Islet precursor cell (in vitro differentiated cells): ENCODE data around the gene GABRG3.

ENCODE experiments used
- DNase-seq: peaks from one replicate; pipeline ENCODE4 v3.0.0-alpha.2; 2018

GABRG3 gene

DNA sequence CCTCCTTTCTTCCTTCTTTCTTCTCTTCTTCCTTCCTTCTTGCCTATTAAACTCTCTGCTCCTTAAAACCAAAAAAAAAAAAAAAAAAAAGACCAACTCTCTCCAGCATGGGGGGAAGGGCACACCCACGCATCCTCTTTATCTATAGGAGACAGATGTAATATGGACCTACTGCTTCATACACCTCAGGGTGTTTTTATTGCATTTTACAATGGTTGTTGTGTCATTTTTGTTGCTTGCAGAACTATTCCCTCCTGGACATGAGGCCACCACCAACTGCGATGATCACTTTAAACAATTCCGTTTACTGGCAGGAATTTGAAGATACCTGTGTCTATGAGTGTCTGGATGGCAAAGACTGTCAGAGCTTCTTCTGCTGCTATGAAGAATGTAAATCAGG is 561.4 kb downstream of the GABRG3 start:
- DNase-seq, result no peak

DNA sequence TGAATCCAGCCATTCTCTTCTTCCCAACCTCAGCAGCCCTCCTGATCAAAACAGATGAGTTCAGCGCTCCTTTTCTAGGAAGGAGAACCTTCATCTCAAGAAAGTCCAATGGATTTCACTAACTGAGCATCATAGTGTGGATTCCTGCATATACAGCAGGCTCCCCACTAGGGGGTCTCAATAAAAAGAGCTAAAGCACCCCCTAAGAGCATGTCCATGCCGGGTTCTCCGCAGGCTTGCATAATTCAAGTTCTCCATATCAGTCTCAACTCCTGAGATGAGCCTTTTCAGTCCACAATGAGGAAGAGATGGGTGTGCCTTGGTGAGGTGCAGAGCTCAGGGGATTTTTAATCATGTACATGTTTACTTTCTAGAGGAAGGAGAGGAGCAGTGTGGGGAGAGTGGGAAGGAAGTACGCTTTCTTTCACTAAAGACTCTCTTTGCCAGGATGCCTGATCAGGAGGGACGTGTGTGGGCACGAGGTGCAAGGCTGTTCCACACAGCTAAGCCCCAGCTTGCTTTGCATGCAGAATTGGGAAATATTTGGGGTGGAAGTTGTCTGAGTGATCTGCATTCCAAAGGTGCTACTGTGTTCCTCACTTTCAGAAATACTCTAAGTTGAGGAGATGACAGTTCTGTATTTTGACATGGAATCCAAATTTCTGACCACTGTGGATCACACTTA is 564.6 kb downstream of the GABRG3 start:
- DNase-seq, result no peak

DNA sequence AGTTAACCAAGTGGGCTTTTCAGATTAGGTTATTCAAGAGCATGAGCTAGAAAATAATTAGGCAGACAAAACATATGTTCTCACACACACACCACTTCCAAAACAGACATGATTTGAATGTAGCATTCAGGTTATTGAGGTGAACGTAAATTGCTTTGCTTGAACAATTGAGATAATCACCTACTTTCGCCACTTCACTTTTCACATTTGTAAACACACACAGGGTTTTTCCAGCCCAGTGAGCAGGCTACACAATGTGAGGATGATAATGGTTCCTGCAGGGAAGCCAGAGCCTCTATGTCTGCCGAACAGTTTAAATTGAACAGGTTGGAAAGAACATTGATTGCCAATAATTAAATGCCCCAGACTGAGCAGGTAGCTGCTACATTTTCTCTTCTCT is 567.3 kb downstream of the GABRG3 start:
- no peak for DNase-seq

DNA sequence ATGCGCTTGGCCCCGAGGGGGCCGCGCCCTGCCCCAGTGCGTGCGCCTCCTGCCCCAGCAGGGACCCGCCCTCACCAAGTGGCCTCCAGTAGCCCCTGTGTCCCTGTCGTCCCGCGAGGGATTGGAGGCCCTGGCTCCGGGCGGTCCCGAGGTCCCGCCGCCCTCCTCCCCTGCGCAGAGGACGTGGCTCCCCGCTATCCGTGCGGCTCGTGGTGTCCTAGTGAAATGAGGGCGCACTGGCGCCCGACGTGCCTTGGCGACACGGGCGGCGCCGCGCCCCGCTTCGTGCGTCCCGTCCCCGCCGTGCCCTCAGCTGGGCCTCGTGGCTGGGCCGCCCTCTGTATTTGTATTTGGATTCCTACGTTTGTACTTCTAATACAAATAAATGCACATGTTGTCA is 570.6 kb downstream of the GABRG3 start:
- DNase-seq, result no peak

DNA sequence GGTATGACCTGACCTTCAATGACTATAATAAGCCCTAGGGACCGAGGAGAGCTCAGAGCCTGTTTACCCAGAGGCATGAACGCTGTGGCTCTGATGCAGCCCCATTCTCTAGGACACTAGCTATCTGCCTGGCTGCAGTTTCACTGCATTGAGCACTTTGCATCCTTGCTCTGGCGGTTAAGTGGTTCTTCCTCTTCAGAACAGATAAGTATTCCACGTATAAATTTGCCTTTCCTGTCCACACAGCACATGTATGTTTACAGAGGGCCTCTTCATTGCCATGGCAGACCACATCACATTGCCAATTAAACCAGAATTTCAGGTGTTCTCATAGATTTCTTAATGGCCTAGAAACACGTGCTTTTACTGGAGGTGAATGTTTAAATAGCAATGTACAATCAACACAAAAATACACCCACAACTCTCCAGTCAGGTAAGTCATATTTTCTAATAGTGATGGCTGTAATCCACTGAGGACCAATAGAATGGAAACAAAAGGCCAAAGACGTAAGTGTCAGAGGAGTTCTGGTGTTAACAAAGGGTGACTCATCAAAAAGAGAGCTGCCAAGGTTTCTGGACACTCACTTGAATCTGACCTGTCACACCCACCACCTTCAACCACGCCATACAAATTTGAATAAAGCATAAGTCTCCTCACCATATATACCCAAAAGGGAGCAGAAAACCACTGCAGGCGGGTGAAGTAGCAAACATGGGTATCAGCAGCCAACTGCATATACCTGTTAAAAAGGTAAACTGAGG is 574.7 kb downstream of the GABRG3 start:
- DNase-seq, result no peak

DNA sequence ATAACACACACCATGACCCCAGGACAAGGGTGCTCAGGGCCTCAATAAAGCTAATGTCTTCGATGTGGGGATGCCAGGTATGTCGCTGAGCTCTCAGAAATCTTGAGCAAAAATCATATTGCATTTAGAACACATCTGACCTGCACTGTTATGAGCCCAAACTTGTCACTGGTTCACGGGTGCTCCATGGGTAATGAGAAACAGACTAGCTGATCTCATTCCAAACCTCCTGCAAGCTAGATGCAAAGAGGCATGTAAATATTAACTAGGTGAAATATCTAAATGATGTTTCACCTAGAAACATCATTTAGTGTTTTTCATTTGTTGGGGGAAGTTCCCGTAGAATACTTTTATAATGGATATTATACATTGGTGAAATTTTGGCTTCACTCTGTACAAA is 578.8 kb downstream of the GABRG3 start:
- DNase-seq, result no peak

DNA sequence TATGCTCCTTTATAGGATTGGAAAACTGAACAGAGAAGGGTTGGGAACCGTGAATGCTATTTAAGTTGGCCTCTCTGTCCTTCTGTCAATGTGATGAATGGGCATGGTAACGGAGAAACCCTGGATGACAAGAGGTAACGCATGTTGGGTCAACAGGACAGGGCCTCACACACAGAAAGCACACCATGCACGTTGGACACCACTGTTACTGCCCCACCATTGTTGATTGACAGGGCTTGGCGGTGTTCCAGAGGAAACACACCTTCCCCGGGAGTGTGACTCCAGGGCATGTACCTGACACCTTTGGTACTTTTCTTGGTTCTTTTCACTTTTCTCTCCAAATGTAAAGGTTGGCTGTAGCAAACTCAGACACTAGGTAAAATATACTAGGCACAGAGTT is 579.7 kb downstream of the GABRG3 start:
- no peak for DNase-seq

DNA sequence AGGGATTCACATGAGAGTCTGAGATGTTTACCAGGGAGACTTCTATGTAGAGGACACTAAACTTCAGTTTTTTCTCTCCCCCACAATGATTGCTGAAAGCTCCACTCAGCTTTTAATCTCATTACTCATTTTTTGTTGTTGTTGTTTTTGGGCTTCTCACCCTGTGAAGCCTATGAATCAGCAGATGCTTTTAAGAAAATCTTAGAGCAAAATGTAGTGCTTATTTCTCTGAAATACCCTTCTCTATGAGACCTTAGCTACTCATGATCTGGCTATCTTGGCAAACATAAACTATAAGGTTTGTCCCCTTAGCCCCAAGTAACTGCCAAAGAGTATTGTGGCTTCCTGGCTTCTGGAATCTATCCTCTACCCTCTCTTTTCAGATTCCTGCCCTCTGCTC is 590.8 kb downstream of the GABRG3 start:
- DNase-seq, result no peak

DNA sequence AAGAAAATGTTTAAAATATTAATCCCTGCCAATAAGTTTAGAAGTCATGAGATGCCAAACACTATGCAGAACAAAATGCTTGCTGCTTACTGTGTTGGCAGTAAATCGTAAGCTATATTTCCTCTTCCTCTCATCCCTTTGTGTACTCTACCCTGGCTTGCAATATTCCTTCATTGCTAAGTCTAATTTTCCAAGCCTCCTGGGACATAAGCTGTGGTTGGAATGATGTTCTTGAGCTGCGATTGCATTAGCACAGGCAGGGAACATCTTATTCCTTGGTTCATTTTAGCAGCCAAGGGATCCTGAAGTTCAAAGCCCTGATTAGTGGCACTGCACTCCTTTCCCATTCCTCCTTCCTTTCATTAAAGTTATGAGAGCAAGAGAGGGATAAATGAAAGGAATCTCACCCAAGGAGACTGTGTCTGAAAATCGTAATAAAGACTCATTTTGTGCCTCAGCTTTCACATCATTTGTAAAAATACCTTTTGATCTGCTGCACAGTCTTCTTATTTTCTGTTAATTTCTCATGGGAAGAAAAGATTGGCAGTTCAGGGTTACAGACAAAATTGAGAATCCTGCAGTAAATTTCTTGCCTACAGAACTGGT is 592.9 kb downstream of the GABRG3 start:
- DNase-seq, result no peak

DNA sequence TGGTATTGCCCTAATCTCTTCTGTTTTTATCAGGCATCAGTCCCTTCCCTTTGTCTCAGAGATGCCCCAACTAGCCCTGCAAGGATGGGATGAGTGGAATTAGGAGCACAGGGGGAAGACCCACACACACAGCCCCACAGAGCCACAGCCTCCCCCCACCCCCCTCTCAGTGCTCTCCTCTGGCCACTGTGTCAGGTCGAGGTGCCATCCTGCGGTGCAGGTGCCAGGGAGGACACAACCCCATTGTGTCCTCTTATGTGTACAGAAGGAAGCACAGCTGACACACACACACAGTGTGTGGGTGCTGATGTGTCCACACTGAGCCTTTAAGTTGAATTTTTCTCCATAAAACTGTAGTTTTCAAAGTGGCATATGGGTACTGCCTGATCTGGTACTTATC is 593.7 kb downstream of the GABRG3 start:
- DNase-seq, result no peak

DNA sequence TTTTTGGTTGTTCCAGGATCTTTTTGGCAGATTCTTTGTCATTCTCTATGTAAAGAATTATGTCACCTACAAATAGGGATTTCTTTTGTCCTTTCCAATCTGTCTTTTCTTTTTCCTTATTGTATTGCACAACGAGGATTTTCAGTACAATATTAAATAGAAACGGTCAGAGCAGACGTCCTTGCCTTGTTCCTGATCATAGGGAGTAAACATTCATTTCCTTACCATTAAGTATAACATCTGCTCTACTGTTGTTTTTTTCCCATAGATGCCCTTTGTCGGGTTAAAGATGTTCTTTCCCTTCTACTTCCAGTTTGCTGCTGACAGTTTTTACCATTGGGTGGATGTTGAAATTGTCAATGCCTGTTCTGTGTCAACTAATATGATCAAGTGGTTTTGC is 599.8 kb downstream of the GABRG3 start:
- DNase-seq, result no peak

DNA sequence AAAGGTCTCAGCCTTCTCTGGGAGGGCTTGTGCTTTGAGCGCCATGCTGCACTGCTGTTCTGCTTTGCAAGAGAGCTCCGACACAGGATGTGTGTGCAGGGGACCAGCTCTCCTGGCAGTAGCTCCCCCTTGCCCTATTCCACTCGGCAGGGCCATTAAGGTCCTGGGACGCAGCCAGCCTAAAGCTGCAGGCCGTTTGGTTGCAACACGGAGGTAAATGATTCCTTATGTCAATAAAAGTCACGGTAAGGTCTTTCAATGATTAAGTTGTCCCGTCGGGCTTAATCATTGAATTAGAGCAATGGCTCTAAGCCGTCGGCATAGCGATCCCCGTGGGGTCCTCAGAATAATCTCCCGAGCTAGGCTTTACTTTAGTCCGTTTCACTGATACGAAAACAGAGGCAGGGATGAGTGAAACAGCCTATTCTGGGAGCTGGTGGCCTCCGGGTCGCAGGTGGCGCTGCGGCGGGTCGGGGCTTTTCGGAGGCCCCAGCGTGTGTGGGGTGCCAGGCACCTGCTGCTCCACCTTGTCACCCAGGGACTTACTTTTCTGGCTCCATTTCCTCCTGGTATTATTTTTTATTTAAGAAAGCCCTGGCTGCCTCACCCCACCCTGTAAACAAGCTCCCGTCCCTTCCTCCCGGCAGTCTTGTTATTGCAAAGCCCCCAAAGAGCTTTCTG is 603.0 kb downstream of the GABRG3 start:
- DNase-seq, result no peak

DNA sequence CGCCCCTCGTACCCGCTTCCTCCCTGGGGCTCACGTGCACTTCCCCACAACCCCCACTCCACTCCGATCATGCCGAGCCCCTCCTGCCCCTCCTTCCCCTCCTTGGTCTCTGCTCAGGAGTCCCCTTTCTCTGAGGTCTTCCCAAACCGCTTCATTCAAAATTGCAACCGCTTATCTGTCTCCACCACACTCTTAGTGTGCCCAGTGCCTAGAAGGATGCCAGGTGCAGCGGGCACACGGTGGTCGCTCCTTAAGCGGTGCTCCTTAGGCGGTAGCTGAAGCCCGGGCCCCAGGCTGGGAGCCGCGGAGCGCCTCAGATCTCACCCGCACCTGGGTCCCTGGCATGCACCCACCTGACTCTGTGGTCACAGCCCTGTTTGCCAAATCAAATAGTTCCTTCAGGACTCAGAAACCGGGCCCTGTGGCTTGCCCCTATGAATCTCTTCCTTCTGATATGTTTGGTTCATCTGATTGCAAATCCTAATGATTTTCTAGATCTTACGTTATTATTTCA is 603.6 kb downstream of the GABRG3 start:
- no peak for DNase-seq

DNA sequence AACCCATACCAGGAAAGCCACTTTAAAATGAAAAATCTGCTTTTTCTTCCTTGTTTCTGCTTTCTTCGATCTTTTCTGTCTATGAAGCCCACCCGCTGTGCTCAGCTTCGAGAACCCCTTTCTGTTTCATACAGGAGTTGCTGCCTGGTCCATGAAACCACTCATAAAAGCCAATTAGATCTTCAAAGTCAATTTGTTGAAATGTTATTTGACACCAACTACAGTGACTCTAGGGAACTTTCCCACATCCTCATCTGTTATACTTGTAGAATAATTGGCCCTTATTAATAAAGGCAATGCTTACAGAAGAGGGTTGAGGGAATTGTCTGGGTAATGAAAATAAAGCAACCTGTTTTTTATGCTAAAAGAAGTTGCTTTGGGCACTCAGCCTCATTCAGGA is 604.5 kb downstream of the GABRG3 start:
- no peak for DNase-seq

DNA sequence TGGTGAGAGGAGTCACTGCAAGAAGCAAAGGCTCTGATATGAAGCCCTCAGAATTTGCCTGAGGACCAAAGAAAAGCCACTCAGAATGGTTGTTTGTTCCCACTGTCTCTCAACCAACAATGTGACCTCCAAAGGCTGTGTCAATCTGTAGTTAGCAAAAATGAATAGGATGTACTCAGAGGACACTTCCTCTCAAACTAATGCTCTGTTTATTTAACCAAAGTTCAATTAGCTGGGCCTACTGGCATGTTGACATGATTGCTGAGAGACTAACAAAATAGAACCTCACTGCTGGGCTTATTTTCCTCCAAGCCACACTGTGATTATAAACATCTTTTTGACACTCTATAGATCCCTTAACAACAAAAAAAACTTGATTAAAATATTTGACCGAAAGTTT is 605.6 kb downstream of the GABRG3 start:
- no peak for DNase-seq

DNA sequence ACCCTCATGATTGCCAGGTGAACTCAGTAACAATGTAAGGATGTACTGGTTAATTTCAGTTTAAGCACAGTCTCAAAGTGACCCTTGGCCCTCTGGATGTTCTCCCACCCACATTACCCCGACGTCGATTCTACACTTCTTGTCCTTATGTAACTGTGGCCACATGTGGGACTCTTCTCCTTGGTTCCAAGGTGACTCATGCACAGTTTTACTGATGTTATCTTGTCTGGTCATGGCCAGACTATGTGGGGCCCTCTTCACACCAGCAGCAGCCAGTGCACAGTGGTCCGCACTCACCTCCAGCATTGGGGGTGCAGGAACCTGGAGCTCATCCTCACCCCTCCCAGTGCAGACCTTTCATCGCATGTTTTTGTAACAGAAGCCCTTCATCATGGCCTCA is 608.8 kb downstream of the GABRG3 start:
- DNase-seq, result no peak

DNA sequence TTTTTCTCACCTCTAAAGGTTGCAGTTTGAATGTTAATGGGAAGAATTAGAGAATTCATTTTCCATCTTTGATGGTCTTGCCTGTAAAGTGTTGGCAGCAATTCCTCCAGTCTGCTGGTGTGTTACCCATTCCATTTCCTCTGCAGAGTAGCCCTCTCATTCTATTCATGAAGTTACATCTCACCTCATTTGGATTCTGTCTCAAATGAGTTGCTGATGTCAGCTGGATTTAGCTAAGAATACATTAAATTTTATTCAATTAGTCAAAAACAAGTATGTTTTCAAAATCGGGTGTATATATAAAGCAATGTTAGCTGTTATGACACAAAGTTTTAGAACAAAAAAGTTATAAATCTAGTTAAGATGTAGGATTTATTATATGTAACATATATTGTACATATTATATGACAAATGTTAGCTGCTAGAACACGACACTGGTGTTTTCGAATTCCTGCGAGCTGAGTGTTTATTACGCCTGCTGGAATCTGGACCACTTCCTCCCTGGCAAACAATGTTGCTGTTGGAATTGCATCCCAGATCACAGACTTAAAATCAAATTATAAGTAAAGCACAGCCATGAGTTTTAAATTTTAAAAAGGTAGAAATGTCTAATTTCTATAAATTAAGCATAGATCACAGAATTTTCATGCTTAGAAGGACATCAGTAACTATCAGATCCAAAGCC is 611.9 kb downstream of the GABRG3 start:
- DNase-seq, result no peak

DNA sequence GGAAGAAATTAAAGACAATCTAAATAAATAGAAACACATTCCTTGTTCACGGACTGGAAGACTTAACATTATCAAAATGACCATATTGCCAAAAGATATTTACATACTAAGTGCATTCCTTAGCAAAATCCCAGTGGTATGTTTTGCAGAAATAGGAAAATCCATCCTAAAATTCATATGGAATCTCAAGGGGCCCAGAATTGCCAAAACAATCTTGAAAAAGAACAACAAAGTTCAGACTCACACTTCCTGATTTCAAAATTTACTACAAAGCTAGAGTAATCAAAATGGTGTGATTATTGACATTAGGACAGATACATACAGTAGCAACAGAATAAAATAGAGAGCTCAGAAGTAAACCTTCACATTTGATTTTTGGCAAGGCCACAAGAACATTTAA is 612.7 kb downstream of the GABRG3 start:
- DNase-seq, result no peak

DNA sequence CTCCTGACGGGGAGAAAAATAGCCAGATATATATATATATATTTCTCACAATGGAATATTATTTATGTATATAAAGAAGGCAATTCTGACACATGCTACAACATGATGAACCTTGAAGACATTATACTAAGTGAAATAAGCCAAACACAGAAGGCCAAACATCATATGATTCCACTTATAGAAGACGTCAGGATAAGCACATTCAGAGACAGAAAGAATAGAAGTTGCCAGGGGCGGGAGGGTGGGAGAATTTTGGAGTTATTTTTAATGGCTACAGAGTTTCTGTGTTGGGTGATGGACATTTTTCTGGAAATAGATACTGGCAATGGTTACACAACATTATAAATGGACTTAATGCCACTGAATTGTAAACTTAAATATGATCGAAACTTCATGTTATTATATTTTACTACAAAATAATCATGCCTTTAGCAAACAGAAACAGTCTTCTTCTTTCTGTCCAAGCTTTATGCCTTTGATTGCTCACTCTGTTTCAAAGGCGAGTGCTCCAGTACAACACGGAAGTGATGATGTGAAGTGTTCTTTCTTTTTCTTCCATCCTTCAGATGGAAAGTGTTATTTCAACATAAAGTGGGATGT is 614.2 kb downstream of the GABRG3 start:
- no peak for DNase-seq

DNA sequence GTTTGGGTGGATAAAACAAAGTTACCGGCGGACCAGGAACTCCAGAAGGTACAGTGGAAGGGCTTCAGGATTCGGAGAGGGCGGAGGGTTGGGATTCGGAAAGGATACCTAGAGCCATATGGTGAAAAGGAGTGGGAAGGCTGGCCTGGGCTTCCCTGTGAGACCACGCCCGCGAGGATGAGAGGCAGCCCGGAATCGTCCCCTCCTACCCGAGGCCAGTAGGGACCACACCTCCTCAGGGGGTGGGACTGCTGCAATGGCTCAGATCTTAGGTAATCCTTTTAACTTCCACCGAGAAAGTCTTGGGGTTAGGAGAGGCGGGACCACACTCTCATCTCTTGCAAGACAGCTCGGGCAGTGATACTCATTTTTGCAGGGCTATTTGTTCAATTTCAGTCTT is 616.8 kb downstream of the GABRG3 start:
- peak; percentile 87 for DNase-seq

DNA sequence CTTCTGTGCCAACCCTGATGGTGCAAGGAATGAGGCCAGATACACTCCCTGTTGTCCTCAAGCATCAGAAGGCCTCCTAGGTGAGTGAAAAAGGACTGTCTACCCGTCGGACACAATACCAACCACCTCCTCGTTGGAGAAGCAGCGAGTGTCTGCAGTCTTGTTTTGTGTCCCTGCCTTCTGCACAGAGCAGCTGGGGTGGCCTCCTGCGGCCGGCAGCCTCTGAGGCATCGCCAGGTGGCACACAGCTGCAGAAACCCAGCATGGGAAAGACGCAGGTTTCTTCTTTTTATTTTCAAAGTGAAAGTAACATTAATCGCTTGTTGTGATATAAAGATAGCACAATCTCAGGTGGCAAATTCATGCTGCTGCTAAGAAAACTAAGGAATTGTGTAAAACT is 618.3 kb downstream of the GABRG3 start:
- DNase-seq, result no peak

DNA sequence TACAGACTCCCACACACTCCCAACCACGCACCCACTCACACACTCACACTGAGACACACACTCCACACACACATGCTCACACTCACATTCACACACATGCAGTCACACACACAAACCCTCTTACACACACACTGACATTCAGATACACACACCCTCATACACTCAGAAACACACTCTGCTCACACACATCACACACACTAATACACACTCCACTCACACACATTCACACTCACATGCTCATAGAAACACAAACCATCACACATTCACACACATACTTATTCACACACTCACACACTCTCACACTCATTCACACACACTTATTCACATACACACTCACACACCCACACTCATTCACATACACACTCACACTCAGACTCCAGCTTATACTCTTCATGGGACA is 618.8 kb downstream of the GABRG3 start:
- no peak for DNase-seq
